Measurements from ENCODE around the gene IL17RC.

The IL17RC gene

DNA sequence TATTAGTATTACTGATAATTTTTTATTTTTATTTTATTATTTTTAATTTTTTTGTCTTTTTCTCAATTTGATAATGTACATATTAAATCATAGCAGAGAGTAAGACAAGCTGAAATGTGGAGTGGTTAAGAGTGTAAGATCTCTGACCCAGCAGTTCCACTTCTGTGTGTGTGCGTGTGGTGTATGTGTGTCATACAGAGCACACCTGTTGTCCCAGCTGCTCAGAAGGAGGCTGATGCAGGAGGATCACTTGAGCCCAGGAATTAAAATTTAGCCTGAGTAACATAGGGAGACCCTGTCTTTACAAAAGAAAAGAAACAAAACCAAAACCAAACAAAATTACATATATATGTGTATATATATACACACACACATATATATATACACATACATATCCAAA, 35.5 kb upstream of the IL17RC start:
- H2AFZ ChIP-seq (ENCODE audit: low read depth, low read length), result no peak overlapping the region
- DNase-seq (no peak), ATAC-seq (ENCODE audit: insufficient read depth, low read depth) (no peak)
- H3K9me3 ChIP-seq (ENCODE audit: insufficient read depth, low read length, severe bottlenecking), result no peaks in the 10 kb centered on the region
- no peaks in the 10 kb centered on the region for H3K79me2 ChIP-seq (ENCODE audit: insufficient read depth, low read length)
- H3K4me3 ChIP-seq (ENCODE audit: low read depth in 1 of 2, low read length in 2 of 2), result no peak overlapping the region
- H4K20me1 ChIP-seq (ENCODE audit: insufficient read depth, low read length), result no peaks in the 10 kb centered on the region
- H3K27me3 ChIP-seq (ENCODE audit: insufficient read depth, low read length, poor library complexity), result peaks cover 5% of the 10 kb centered on the region
- no peaks in the 10 kb centered on the region for H3K36me3 ChIP-seq (ENCODE audit: insufficient read depth, low read length)
- H3K4me1 ChIP-seq (ENCODE audit: insufficient read depth, low read length), result no peaks in the 10 kb centered on the region
- H3K27ac ChIP-seq (ENCODE audit: low read length), result no peak overlapping the region
- H3K9ac ChIP-seq (ENCODE audit: low read depth, low read length), result no peak overlapping the region
- TF ChIP-seq, protein P1, sequence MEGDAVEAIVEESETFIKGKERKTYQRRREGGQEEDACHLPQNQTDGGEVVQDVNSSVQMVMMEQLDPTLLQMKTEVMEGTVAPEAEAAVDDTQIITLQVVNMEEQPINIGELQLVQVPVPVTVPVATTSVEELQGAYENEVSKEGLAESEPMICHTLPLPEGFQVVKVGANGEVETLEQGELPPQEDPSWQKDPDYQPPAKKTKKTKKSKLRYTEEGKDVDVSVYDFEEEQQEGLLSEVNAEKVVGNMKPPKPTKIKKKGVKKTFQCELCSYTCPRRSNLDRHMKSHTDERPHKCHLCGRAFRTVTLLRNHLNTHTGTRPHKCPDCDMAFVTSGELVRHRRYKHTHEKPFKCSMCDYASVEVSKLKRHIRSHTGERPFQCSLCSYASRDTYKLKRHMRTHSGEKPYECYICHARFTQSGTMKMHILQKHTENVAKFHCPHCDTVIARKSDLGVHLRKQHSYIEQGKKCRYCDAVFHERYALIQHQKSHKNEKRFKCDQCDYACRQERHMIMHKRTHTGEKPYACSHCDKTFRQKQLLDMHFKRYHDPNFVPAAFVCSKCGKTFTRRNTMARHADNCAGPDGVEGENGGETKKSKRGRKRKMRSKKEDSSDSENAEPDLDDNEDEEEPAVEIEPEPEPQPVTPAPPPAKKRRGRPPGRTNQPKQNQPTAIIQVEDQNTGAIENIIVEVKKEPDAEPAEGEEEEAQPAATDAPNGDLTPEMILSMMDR (IDR thresholded peaks at IDR 0.05; ENCODE audit: borderline replicate concordance, extremely low read depth, low read length, poor library complexity, severe bottlenecking), result no peak
- no peak for TF ChIP-seq EZH2 (IDR thresholded peaks at IDR 0.05; ENCODE audit: borderline replicate concordance, low read depth, low read length, severe bottlenecking)
- H3K4me2 ChIP-seq (ENCODE audit: insufficient read depth, low read length), result no peak overlapping the region

DNA sequence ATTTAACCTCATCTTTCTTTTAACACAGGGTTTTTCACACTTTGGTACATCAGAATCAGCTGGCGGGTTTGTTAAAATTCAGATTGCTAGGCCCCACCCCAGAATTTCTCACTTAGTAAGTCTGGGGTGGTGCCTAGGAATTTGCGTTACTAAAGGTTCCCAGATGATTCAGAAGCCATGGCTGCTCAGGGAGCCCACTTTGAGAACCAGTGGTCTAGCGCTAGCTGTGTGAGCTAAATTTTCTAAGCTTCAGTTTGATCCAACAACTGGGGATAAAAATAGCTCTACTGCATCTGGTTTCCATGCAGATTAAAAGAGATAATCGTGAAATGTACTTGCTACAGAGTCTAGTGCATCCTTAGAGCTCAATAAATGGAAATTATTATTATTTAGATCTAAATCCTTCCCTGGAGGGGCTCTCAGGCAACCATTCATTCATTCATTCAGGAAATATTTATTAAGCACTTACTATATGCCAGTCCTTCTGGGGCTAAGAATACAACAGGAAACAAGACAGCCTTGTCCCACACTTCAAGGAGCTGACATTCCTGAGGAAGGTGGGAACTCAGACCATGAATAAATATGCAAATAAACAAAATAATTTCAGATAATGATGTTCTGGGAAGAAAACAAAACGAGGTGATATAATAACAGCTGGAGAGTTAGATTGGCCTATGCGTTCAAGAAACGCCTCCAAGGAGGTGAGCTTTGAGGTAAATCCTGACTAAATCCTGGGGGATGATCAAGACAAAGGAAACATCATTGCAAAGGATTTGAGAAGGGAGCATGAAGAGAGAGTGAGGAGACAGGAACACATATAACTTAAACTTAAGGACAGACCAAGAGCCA, 33.0 kb upstream of the IL17RC start:
- no peak overlapping the region for H3K4me2 ChIP-seq (ENCODE audit: insufficient read depth, low read length)
- DNase-seq, result no peak
- H3K36me3 ChIP-seq (ENCODE audit: insufficient read depth, low read length), result no peaks in the 10 kb centered on the region
- no peak overlapping the region for H3K9ac ChIP-seq (ENCODE audit: low read depth, low read length)
- no peaks in the 10 kb centered on the region for H3K9me3 ChIP-seq (ENCODE audit: insufficient read depth, low read length, severe bottlenecking)
- H4K20me1 ChIP-seq (ENCODE audit: insufficient read depth, low read length), result no peaks in the 10 kb centered on the region
- H3K79me2 ChIP-seq (ENCODE audit: insufficient read depth, low read length), result no peaks in the 10 kb centered on the region
- no peak for ATAC-seq (ENCODE audit: insufficient read depth, low read depth)
- no peak overlapping the region for H3K27ac ChIP-seq (ENCODE audit: low read length)
- TF ChIP-seq, protein P1 (IDR thresholded peaks at IDR 0.05; ENCODE audit: borderline replicate concordance, extremely low read depth, low read length, poor library complexity, severe bottlenecking), result no peak
- no peak for TF ChIP-seq EZH2 (IDR thresholded peaks at IDR 0.05; ENCODE audit: borderline replicate concordance, low read depth, low read length, severe bottlenecking)
- no peak overlapping the region for H3K4me3 ChIP-seq (ENCODE audit: low read depth in 1 of 2, low read length in 2 of 2)
- no peaks in the 10 kb centered on the region for H3K27me3 ChIP-seq (ENCODE audit: insufficient read depth, low read length, poor library complexity)
- no peak overlapping the region for H2AFZ ChIP-seq (ENCODE audit: low read depth, low read length)
- no peaks in the 10 kb centered on the region for H3K4me1 ChIP-seq (ENCODE audit: insufficient read depth, low read length)

DNA sequence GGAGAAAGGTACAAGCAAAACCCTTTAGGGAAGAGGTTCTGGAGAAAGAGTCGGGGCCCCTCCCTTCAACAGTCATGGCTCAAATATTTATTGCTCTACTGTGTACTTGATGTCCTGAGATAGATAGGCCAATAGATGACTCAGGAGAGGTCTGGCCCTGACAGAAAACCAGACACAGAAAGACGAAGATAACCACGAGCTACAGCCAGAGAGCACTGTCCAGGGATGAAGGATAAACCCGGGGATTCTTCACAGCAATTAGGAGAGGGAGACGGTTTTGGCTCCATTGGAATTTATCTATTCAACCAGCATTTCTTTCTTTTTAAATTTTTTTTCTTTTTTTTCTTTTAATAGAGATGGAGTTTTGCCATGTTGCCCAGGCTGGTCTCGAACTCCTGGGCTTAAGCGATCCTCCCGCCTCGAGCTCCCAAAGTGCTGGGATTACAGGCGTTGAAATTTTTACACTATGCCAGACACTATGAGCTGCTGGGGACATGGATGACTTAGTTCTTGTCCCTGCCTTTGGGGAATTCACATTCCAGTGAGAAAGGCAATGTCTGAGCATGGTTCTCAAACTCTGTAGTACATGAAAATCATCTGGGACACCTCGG, 32.2 kb upstream of the IL17RC start:
- no peak for DNase-seq
- H2AFZ ChIP-seq (ENCODE audit: low read depth, low read length), result no peak overlapping the region

More for the DNA sequence above, 32.2 kb upstream of the IL17RC start:
- Histone ChIP-seq H3K4me3 (ENCODE audit: low read depth in 1 of 2, low read length in 2 of 2) (no peak overlapping the region), H3K27ac (ENCODE audit: low read length) (no peak overlapping the region), H3K4me2 (ENCODE audit: insufficient read depth, low read length) (no peak overlapping the region), H3K36me3 (ENCODE audit: insufficient read depth, low read length) (no peaks in the 10 kb centered on the region), H3K79me2 (ENCODE audit: insufficient read depth, low read length) (no peaks in the 10 kb centered on the region), H3K9ac (ENCODE audit: low read depth, low read length) (no peak overlapping the region), H3K4me1 (ENCODE audit: insufficient read depth, low read length) (peaks cover under 1% of the 10 kb centered on the region), H3K9me3 (ENCODE audit: insufficient read depth, low read length, severe bottlenecking) (no peaks in the 10 kb centered on the region), H4K20me1 (ENCODE audit: insufficient read depth, low read length) (no peaks in the 10 kb centered on the region), H3K27me3 (ENCODE audit: insufficient read depth, low read length, poor library complexity) (no peaks in the 10 kb centered on the region)
- ATAC-seq (ENCODE audit: insufficient read depth, low read depth), result no peak
- no peak for TF ChIP-seq EZH2 (IDR thresholded peaks at IDR 0.05; ENCODE audit: borderline replicate concordance, low read depth, low read length, severe bottlenecking)
- TF ChIP-seq, protein P1 (IDR thresholded peaks at IDR 0.05; ENCODE audit: borderline replicate concordance, extremely low read depth, low read length, poor library complexity, severe bottlenecking), result no peak
